ENCODE results near the gene PCCA.

GRCh38 chr13:100300708-100301107, 211.8 kb downstream of the PCCA start:
- TF ChIP-seq CTCF (IDR thresholded peaks at IDR 0.05) (no peak), POLR2A (IDR thresholded peaks at IDR 0.05) (no peak), POLR2AphosphoS5 (IDR thresholded peaks at IDR 0.05) (no peak), EP300 (IDR thresholded peaks at IDR 0.05) (no peak)
